ENCODE results near the gene SCUBE1. TPM values are rescaled to one million over a fixed set of nuclear protein-coding genes. Genes with fewer than 3 reads are reported as not detected.
"Not testable (repeated sequence)": the region's sequence is repeated elsewhere in the genome, so short reads cannot be mapped to it uniquely, and the experiment has no call there.

Gene SCUBE1
- polyA plus RNA-seq, 4 donors = 7.3 to 15.9 (median 9.0) TPM

DNA sequence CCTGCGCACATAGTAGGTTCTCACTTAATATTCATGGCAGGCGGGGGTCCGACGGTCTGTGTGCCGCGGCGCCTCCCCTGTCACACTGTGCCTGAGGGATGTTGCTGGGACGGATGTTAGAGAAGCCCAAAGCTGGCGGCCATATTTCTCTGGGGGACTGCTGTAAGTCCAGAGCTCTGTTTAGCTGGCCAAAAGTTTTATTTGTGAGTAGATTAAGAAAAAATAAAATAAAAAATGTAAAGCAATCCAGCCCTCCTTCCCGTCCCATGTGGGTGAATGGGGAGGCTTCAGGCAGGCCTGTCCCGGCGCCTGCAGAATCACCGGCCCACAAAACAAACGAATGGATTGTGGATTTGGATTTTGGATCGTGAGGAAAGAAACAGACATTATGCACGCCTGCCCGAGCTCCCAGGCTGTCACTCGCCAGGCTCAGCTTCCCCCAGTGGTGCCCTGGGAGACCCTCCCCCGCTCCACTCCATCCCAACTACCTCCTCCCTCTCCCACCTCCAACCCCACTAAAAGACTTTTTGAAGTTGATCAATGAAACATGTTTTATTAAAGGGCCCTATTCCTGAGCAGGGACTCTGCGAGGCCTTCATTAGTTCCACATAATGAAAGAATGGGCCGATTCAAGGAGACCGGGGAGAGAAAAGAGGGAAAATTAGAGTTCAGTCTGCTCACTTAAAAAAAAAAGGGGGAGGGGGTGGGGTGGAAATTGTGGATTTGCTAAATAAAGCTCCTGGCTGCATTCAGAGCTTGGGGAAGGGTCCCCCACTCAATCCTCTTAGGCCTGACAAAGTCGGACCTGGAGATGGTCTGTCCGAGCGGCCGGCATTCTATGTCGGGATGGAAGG is 20.4 kb upstream of the SCUBE1 start:
- no peak for DNase-seq (ENCODE audit: low read depth in 4 of 4, low spot score in 2 of 4)

DNA sequence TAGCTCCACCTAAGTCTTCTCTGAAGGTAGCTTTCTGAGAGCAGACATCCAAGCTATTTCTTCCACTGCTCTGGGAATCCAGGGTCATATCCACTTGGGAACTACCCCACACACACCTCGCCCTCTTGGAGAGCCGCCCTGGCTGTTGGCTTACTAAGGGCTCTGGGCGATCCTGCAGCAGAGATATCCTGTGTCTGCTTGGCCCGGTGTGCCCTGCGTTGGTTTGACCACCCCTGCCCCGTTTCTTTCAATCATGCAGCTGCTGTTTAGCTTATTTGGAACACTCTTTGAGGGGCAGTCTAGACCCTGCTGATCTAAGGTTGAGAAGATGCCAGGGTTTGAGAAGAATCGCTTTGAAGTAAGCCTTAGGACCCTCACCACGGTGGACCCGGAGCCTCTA is 17.4 kb upstream of the SCUBE1 start:
- no peak for DNase-seq (ENCODE audit: low read depth in 4 of 4, low spot score in 2 of 4)

DNA sequence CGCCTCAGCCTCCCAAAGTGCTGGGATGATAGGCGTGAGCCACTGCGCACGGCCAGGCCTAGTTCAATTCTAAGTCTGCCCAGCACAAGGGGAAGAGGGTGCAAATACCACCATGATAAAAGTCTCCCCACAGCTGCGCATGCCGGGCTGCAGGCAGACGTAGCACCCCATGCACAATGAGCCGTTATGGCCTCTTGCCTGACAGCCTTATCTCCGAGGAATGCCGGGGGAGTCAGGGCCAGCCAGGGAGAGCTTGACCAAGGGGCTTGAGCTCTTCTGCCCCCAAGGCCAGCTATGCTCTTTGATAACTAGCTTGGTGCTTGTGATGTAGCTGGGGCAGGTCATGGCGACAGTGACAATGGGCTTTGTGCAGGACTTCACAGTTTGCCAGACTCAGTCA is 13.7 kb upstream of the SCUBE1 start:
- DNase-seq (ENCODE audit: low read depth in 4 of 4, low spot score in 2 of 4) = no peak

DNA sequence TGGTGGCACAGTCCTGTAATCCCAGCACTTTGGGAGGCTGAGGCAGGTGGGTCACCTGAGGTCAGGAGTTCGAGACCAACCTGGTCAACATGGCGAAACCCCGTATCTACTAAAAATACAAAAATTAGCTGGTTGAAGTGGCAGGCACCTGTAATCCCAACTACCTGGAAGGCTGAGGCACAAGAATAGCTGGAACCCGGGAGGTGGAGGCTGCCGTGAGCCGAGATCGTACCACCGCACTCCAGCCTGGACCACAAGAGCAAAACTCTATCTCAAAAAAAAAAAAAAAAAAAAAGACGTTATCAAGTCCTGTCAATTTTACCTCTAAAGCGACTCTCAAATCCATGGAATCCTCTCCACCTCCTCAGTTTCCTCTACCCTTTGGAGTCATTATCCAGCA is 12.5 kb upstream of the SCUBE1 start:
- not testable (repeated sequence) for DNase-seq (ENCODE audit: low read depth in 4 of 4, low spot score in 2 of 4)

DNA sequence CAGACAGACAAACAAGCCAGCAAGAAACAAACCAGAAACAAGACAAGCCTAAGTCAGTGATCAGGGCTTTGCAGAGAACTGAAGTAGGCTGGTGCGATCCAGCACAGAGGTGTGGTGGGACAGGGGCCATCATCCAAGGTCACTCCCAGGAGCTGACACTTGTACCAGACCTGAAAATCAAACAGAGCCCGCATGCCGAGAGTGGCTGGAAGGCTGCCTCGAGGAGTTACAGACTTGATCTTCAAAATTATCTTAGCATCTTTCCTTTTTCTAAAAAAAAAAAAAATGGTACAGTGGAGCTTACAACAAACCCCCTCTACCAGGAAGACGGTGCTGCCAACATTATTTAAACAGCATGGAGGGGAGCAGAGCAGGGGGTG is 8.8 kb upstream of the SCUBE1 start:
- no peak for DNase-seq (ENCODE audit: low read depth in 4 of 4, low spot score in 2 of 4)

DNA sequence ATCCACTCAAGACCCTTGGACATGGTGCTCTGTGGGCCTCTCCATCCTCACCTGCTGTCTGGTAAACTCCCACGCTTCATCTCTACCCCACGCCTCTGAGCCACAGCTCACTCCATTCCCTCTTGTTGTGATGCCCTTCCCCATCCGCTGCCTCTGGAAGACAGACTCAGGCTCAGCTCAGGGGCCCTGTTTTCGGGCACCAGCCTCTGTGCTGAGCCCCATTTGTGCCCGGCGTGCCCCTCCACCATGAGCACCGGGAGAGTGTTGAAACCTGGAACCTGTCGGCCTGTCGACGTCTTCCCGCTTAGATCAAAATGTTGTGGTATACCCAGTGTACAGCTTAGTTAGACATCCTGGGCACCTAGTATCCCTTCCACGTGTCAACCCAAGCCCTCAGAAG is 6.5 kb upstream of the SCUBE1 start:
- no peak for DNase-seq (ENCODE audit: low read depth in 4 of 4, low spot score in 2 of 4)

DNA sequence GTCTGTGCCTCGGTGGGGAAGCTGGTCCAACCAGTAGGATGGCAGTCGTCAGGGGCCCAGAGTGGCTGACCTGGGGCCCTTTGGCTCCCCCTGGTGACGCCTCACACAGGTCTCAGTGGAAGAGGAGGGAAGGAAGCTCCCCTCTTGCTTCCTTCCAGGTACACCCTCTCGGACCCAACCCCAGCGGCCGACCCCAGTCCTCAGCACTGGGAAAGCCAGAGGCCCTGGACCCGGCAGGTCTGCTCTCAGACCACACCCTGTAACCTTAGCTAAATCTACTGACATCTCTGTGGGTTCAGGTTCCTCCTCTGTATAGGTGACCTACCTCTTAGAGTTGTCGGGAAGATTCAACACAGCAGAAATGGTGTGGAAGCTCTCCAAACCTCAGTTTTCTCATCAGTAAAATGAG is 3.4 kb upstream of the SCUBE1 start:
- no peak for DNase-seq (ENCODE audit: low read depth in 4 of 4, low spot score in 2 of 4)

DNA sequence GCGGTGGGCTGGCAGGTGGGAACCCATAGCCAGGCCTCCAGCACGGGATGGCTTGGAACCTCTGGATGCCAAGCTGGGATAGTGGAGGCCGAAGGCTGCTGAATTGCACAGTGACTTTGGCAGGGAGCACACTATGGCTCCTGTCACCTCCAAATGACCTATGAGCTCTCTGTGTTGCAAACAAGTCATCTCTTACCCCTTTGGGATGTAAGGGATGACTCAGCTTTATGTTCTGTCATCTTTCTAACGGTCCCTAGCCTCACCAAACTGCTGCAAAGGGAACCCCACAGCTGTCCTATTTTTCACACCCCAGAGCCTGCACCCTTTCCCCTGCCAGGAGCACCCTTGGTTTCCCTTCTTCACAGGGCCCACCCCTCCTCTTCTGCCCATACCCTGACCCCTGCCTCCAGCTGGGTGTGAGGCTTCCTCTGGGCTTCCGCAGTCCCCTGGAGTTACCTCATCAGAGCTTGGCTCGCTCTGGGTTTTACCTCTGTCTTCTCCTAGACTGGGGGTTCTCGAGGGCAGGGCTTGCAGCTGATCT is 2.7 kb upstream of the SCUBE1 start:
- no peak for DNase-seq (ENCODE audit: low read depth in 4 of 4, low spot score in 2 of 4)

DNA sequence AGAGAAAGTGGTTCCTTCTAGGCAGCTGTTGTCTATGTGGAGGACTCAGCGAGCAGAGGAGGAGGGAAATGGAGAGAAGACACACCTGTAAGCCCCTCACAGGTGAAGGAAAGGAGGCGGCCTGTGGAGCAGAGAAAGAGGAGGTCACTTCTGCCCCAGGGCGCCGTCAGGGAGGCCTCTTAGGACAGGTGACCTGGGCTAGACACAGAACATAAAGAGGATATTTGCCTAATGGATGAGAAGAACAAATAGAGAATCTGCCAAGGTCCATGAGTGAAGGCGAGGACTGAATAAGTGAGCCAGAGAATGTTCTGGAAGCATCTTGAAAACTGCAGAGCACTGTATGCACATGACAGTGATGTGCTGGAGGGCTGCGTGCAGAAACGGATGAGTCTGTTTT is 2.2 kb upstream of the SCUBE1 start:
- DNase-seq (ENCODE audit: low read depth in 4 of 4, low spot score in 2 of 4) = no peak

DNA sequence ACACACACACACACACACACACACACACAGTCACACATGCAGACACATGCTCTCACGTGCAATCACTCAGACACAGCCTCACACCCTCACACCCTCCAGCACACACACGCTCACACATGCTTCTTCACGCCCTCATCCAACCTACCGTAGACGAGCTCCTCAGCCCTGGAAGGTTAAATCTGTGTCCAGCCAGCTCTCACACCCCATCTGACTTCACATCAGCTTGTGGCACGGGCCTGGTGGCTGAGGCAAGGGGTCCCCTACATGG is 1.3 kb upstream of the SCUBE1 start:
- no peak for DNase-seq (ENCODE audit: low read depth in 4 of 4, low spot score in 2 of 4)

DNA sequence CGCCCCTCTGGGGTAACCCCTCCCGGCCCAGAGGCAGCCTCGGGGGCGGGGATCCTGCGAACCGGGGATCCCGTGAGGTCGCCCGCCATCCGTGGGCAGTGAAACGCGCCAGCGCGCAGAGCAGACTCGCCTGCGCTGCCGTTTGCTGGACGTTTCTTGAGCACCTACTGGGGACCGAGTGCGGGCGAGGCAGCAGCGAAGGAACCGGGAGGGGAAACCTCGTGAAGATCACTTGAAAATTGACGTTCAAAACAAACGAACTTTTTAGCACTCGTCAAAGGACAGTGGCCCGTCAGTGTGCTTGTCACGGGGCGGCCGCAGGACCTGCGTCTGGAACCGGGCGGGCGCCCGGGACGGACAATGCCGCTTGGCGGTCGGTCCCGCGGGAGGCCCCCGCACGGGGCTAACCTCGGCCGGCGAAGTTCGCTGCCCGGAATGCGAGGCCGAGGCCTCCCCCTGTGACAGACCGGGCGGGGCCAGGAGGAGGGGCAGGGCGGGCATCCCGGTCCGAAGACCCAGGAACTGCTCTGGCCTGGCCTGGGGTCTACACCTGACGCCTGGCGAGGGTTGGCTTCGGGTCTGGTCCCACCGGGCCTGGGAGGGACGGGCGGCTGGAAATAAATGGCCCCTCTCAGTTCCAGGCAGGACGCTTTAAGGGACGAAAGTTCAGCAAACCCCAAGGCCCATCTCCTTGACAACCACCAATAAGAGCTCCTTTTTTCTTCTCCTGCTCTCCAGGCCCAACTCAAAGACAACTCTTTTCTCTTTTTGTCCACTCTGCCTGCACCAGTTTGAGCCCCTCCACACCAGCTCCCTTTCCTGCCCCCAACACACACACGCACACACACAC is 723 bp upstream of the SCUBE1 start:
- no peak for DNase-seq (ENCODE audit: low read depth in 4 of 4, low spot score in 2 of 4)

DNA sequence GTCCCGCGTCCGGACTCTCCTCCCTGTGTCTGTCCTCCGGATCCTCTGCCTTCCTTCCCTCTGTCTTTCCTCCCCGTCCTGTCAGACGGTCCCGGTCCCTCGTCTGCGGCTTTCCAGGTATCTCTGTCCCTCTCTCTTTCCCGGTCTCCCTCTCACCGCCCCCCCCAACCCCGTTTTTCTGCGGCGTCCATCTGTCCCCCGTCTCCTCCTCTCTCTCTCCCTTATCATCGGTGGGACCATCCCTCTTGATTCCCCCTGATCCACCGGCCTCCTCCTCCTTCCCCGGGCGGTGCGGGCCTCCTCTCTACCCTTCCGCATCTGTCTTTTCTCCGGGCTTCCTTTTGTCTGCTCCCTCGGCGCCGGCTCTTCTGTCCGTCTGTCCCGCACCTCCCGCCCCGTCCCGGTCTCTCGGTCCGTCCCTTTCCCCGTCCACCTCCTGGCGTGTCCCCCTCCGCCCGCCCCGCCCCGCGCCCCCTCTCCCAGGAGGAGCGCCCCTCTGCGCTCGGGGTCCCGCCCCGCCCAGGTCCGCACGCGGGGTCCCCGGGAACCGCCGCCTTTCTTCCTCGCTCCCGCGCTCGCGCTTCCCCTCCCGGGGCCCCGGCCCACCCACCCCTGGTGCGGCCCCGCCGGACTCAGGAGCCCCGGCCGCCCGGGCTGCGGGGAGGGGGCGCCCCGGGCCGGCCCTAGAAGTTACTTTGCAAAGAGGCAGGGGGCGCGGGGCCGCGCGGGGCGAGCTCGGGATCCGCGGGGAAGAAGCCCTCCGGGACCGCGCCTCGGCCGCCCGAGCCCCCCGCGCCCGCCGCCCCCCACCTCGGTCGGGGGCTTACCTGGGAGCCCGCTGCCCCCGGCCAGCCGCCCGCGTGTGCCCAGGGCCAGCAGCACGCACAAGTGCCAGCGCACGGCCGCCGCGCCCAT is 568 bp downstream of the SCUBE1 start:
- DNase-seq (ENCODE audit: low read depth in 4 of 4, low spot score in 2 of 4) = no peak

DNA sequence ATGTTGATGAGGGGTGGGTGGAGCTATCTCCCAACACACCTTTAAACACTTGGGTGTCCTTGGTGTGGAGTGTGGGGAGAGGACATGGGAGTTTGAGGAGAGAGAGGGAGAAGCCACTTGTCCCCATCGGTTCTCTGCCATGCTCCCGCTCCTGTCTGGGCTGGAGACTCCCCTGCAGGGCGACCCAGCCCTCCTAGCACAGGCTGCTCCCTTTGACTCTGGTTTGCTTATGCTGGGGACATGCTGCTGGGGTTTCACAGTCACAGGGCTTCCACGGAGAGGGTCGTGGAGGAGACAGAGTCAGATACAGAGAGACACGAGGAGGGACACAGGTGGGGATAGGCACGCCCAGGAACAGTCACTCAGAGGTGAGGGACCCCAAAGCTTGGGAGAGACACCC is 1.6 kb downstream of the SCUBE1 start:
- no peak for DNase-seq (ENCODE audit: low read depth in 4 of 4, low spot score in 2 of 4)

DNA sequence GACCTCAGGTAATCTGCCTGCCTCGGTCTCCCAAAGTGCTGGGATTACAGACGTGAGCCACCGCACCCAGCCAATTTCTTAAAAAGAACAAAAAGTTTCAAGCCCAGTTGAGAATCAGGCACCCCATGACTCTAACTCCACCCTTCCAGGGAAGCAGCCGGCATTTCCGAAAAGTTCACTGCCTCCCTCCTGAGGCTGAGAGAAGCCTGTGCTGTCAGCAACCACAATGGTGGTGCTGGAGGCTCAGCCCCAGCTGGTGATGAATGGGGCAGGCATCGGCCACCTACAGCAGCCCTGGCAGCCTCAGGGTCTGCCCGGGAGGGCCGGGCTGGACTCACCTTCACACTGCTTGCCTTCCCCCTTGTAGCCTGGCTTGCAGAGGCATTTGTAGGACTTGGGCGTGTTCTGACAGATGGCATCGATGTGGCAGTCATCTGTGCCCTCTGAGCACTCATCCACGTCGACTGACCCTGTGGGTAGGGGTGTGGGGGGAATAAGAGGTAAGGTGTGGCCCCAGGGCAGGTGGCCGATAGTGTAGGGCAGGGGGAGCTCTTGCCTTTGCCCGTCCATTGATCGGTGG is 4.3 kb downstream of the SCUBE1 start:
- DNase-seq (ENCODE audit: low read depth in 4 of 4, low spot score in 2 of 4) = no peak

DNA sequence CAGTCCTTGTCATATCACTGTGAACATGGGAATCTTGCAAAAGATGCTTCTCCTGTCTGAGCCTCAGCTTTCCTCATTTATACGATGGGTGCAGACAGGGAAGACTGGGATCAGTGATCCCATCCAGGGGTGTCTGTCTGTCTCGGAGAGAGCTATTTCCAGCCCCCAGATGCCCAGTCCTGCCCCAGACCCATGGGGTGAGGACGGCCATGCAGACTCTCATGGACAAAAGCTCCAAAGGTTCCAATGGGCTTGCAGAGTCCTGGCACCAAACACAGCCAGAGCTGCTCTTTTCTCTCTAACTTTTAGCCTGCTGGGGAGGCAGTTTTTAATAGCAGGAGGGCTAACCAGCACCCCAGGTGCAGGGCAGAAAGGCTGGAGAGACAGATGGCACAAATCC is 5.2 kb downstream of the SCUBE1 start:
- DNase-seq (ENCODE audit: low read depth in 4 of 4, low spot score in 2 of 4) = no peak

DNA sequence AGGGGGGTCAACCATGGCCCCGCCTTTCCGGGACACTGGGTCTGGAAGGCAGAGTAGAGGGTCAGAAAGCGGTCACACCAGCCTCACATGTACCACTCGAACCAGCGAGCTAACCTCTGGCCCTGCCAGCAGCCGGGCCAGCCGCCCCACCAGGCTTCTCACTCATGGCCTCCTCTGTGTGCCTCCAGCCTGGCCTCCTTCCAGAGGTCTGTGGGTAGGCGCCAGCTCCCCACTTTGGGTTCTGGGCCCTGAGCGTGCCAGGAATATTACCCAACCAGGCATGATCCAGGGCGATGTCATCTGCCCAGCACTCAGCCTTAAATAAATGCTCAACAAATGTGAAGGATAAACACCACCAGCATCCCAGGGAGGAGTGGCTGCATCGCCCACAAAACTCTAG is 5.8 kb downstream of the SCUBE1 start:
- DNase-seq (ENCODE audit: low read depth in 4 of 4, low spot score in 2 of 4) = no peak

DNA sequence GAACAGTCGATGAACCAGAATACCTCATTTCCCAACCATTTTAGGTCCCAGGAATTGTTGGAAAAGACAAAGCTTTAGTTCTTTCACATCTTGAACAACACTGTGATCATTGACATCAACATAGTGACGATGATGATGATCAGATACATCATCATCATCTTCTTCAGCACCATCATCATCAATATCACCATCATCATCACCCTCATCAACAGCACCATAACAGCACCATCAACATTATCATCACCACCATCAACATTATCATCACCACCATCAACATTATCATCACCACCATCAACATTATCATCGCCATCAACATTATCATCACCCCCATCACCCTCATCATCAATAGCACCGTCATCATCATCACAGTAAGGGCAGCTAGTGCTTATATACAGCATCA is 8.8 kb downstream of the SCUBE1 start:
- no peak for DNase-seq (ENCODE audit: low read depth in 4 of 4, low spot score in 2 of 4)

DNA sequence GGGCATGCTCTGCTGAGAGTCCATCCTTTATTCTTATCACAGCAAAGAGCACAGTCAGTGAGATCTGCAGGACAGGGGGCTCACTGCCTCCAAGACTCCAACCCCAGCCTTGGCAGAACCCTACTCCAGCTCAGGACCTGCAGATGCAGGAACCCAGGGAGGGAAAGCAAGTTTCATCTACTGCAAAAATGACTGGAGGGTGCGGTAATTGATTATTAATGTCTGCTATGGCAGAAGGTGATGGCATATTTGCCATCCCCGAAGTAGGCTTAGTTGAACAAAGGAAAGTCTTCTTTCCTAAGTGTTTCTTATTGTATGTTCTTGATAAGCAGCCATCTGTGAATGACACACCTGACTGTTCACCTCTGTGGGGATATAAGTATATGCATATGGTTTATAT is 9.2 kb downstream of the SCUBE1 start:
- DNase-seq (ENCODE audit: low read depth in 4 of 4, low spot score in 2 of 4) = no peak

DNA sequence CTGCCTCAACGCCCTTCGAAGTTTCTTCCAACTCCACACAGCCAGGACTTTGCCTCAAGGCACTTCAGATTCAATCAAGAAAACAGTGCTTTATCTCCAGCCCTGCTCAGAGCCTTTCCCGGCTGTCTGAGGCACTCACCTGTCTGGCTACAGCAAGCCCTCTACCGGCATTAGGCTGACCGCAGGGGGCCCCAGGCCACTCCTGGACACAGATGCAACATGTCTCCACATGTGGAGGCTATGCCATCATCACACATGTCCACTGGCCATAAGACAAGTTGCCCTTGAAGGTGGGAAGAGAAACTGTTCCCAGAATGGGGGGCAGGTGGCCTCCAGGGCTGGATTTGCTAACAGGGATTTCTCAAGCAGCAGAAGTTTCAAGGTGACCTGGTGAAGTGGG is 10.0 kb downstream of the SCUBE1 start:
- DNase-seq (ENCODE audit: low read depth in 4 of 4, low spot score in 2 of 4) = no peak

DNA sequence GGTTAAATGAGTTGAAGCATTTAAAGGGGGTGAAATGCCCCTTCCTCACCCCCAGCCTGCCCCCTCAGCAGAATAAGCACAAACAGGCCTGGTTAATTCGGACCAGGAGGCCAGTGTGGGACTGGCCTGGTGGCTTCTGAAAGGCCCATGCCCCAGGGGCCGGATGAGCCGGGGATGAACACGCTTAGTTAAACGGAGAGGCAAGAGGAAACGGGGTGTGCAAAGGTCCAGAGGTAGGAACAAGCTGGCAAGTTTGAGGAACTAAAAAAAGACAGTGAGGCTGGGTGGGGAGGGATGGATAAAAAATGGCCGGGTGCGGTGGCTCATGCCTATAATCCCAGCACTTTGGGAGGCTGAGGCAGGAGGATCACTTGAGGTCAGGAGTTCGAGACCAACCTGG is 11.5 kb downstream of the SCUBE1 start:
- no peak for DNase-seq (ENCODE audit: low read depth in 4 of 4, low spot score in 2 of 4)

DNA sequence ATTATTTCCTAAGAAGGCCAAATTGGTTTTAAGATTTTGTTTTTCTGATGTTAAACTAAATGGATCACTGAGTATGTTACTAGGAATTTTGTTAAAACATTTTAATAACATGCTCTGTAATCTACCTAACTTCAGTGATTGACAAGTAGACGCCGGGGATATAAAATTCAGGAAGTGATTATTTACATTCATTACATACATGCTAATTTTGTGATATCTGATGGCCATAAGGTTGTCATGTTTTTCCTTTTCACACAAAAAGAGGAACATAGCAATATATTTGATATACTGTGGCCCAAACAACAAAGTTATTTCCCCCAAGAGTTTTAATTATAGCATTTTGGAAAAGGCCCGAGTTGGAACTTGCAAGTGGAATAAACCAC is 12.1 kb downstream of the SCUBE1 start:
- peak in 1 of 4 donors; percentile 53 for DNase-seq (ENCODE audit: low read depth in 4 of 4, low spot score in 2 of 4)
